PFSK-1 (cell line): ENCODE measurements around the gene IL4R.

Source experiments
- FOXP2 ChIP-seq: optimal IDR thresholded peaks from 2 replicates; pipeline ENCODE3; 2011; ENCODE audit warnings: borderline replicate concordance, control low read depth, inconsistent platforms; ENCODE audit not compliant: insufficient read depth; ENCODE audit errors: extremely low read length, extremely low read depth
- POLR2AphosphoS5 ChIP-seq: IDR thresholded peaks from 2 replicates; pipeline ENCODE4 v1.6.1; 2012; ENCODE audit warnings: low read depth, mild to moderate bottlenecking, control low read depth, low read length, moderate library complexity
- REST ChIP-seq, 2 experiments: IDR thresholded peaks; 2 replicates each; pipeline versions ENCODE4 v1.6.1 to v1.8.0; 2011 to 2012; ENCODE audit warnings: low read depth in 2 of 2, low read length in 2 of 2, control low read depth in 1 of 2, inconsistent platforms in 1 of 2, mild to moderate bottlenecking in 1 of 2, moderate library complexity in 1 of 2; ENCODE audit not compliant: insufficient read depth in 1 of 2
- SIN3A ChIP-seq: IDR thresholded peaks from 2 replicates; pipeline ENCODE4 v1.6.1; 2012; ENCODE audit warnings: mild to moderate bottlenecking, low read length, moderate library complexity, borderline replicate concordance; ENCODE audit not compliant: insufficient read depth
- TAF1 ChIP-seq: IDR thresholded peaks from 2 replicates; pipeline ENCODE4 v1.6.1; 2012; ENCODE audit warnings: low read length, control low read depth, borderline replicate concordance; ENCODE audit not compliant: insufficient read depth

- TF ChIP-seq SIN3A: no peak
- TF ChIP-seq POLR2AphosphoS5: no peak
- no peak for TF ChIP-seq TAF1
- no peak for TF ChIP-seq REST (IDR thresholded peaks at IDR 0.05; ENCODE audit: insufficient read depth in 1 of 2, low read depth in 2 of 2, low read length in 2 of 2)
- TF ChIP-seq FOXP2: no peak
These were observed 86.2 kb downstream of the IL4R start for GRCh38 chr16:27399969-27400368.
